Chondrocyte (in vitro differentiated cells): ENCODE data around the gene ZNF775. TPM values are rescaled to one million over a fixed set of nuclear protein-coding genes. Genes with fewer than 3 reads are reported as not detected.

Experiments used
- DNase-seq: peaks from one replicate; pipeline ENCODE4 v3.0.0; 2021; ENCODE audit warnings: mixed read lengths, low spot score
- H3K27ac Mint-ChIP-seq: one replicate; pipeline ENCODE4 v1.8.0; 2021; ENCODE audit warnings: mild to moderate bottlenecking, moderate library complexity, mixed read lengths; ENCODE audit not compliant: unreplicated experiment
- H3K27me3 Mint-ChIP-seq: 2 replicates; pipeline ENCODE4 v1.8.0; 2021; ENCODE audit warnings: low read depth, mixed read lengths
- H3K36me3 Mint-ChIP-seq: 2 replicates; pipeline ENCODE4 v1.8.0; 2021; ENCODE audit warnings: low read depth, mixed read lengths
- H3K4me1 Mint-ChIP-seq: 2 replicates; pipeline ENCODE4 v1.8.0; 2021; ENCODE audit warnings: low read depth, mild to moderate bottlenecking, mixed read lengths
- H3K4me3 Mint-ChIP-seq: one replicate; pipeline ENCODE4 v1.8.0; 2021; ENCODE audit warnings: mild to moderate bottlenecking, moderate library complexity, mixed read lengths; ENCODE audit not compliant: unreplicated experiment
- H3K9me3 Mint-ChIP-seq: 2 replicates; pipeline ENCODE4 v1.8.0; 2021; ENCODE audit warnings: low read depth, mixed read lengths
- total RNA-seq: library from RNA; stranded (reverse); gene quantifications from 3 replicates; pipeline ENCODE4 v1.2.1, GENCODE V29; 2021
- TF ChIP-seq, protein P1 (sequence below): fragments of 200-600 bp; sonication (generic); IDR thresholded peaks from 2 replicates; pipeline ENCODE4 v1.5.0; 2021; ENCODE audit warnings: antibody characterized with exemption, mild to moderate bottlenecking, moderate library complexity

ZNF775 gene
- total RNA-seq, 1 donor from 2014 or later, result 6.0 TPM

DNA sequence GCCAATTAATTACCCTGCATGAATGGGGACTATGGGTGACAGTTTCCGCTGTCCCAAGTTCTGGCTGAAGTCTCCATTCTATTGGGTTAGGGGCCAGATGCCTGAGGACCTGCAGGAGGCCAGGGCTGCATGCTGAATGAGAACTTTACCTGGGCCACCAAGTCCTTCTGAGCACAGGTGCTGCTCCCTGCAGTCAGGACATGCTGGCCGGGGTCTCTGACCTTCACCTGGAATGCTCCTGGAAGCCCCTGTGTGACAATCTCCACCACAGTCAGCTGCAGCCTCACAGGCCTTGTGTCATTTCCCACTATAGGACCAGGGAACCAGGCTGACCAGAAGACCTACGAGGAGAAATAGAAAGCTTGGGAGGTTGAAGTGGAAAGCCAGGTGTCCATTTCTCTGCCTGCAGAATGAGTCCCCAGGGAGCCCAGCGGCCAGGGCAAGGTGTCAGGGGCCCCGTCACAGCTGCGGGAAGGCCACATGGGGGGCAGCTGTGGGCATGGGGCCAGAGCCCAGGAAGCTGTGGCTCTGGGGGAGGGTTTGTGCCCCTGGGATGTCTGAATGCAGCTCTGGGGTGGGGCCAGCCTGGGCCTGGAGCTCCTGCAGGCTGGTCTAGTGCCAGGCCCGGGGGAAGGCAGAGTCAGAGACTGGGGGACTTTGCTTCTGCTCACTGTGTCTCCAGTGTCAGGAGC, 65.7 kb downstream of the ZNF775 start:
- Mint-ChIP-seq H3K36me3 (peaks cover 2% of the 10 kb centered on the region), H3K9me3 (peaks cover 18% of the 10 kb centered on the region), H3K27me3 (peaks cover 8% of the 10 kb centered on the region), H3K27ac (no peak overlapping the region), H3K4me3 (no peak overlapping the region), H3K4me1 (peaks cover 10% of the 10 kb centered on the region)
- TF ChIP-seq, protein P1, sequence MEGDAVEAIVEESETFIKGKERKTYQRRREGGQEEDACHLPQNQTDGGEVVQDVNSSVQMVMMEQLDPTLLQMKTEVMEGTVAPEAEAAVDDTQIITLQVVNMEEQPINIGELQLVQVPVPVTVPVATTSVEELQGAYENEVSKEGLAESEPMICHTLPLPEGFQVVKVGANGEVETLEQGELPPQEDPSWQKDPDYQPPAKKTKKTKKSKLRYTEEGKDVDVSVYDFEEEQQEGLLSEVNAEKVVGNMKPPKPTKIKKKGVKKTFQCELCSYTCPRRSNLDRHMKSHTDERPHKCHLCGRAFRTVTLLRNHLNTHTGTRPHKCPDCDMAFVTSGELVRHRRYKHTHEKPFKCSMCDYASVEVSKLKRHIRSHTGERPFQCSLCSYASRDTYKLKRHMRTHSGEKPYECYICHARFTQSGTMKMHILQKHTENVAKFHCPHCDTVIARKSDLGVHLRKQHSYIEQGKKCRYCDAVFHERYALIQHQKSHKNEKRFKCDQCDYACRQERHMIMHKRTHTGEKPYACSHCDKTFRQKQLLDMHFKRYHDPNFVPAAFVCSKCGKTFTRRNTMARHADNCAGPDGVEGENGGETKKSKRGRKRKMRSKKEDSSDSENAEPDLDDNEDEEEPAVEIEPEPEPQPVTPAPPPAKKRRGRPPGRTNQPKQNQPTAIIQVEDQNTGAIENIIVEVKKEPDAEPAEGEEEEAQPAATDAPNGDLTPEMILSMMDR, result no peak
- DNase-seq, result no peak

DNA sequence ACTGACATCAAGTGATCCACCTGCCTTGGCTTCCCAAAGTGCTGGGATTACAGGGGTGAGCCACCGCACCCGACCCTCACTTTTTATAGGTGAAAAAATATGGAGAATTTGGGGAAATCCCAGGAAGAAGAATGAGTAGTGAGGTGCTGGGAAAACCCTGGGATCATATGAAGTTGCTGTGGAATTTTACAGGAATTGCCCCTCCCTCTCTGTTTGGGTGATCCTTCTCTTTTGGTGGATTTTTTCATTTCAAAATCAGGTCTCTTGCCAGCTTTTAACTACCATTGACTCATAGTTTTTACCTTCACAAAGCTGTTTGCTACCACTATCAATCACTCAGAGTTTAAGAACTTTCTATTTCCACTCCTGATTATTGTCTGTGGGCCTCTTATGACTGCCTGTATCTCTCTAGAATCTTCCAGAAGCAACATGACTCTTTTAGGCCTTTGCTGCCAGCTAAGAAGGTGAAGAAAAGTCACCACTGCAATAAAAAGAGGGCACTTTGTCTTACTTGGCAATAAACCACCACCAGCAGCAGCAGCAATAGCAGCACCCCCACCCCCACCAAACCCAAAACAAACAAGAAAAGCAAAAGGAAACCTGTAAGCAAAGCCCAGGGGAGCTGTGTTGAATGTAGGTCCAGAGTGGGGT, 67.3 kb downstream of the ZNF775 start:
- H3K9me3 Mint-ChIP-seq, result peaks cover 10% of the 10 kb centered on the region
- no peak for DNase-seq
- H3K36me3 Mint-ChIP-seq, result peaks cover 1% of the 10 kb centered on the region
- H3K4me3 Mint-ChIP-seq, result no peak overlapping the region
- H3K27me3 Mint-ChIP-seq, result peaks cover 20% of the 10 kb centered on the region
- H3K27ac Mint-ChIP-seq, result no peak overlapping the region
- H3K4me1 Mint-ChIP-seq, result peaks cover 10% of the 10 kb centered on the region
- TF ChIP-seq, protein P1, result no peak

Other genes with a start within 250 kb of the ZNF775 start
- gene LRRC61, start 56.0 kb upstream of the ZNF775 start, total RNA-seq, result 1.5 to 1.7 TPM in 2 of 3 replicates, not detected in the other
- gene ACTR3C, start 55.8 kb upstream of the ZNF775 start, total RNA-seq, result 0.25 to 0.85 TPM in 2 of 3 replicates, not detected in the other
- 1.4 to 1.9 TPM (median 1.8 TPM) in 3 replicates for gene RARRES2, start 37.7 kb upstream of the ZNF775 start, total RNA-seq
- 59.5 to 65.8 TPM (median 63.4 TPM) in 3 replicates for gene REPIN1, start 10.5 kb upstream of the ZNF775 start, total RNA-seq
- gene GIMAP8, start 71.3 kb downstream of the ZNF775 start, total RNA-seq, result not detected in 3 replicates
- not detected in 3 replicates for gene GIMAP7, start 135.5 kb downstream of the ZNF775 start, total RNA-seq
- gene GIMAP4, start 188.1 kb downstream of the ZNF775 start, total RNA-seq, result not detected in 3 replicates